ENCODE results near the gene AZIN2. TPM values are rescaled to one million over a fixed set of nuclear protein-coding genes. Genes with fewer than 3 reads are reported as not detected.

The AZIN2 gene
- total RNA-seq, 3 donors from 2014 or later = 1.9 to 11.8 (median 7.9) TPM

GRCh38 chr1:33127001-33127823 is 46.3 kb downstream of the AZIN2 start:
- DNase-seq (ENCODE audit: low spot score in 2 of 2) = peak; percentile 96 to 98
- TF ChIP-seq POLR2AphosphoS5 (IDR thresholded peaks at IDR 0.05) = peak; percentile 92 to 94 (median 93)
- peak; percentile 85 to 92 (median 91) for TF ChIP-seq CTCF (IDR thresholded peaks at IDR 0.05)
- TF ChIP-seq POLR2A (IDR thresholded peaks at IDR 0.05) = peak; percentile 44
- Histone ChIP-seq H3K4me1 (peaks cover 0 to 5% of the 10 kb centered on the region in 2 donors), H3K27me3 (no peaks in the 10 kb centered on the region), H3K36me3 (no peaks in the 10 kb centered on the region), H3K27ac (peak overlapping the region; percentile 88 to 91), H3K4me3 (peak overlapping the region; percentile 64 to 79 (median 76)), H3K9me3 (no peaks in the 10 kb centered on the region)
- intact Hi-C loops (cut with DNase I; ENCODE audit: low total_unique reads) = no loop called here

GRCh38 chr1:33128781-33129180 is 47.8 kb downstream of the AZIN2 start:
- no peak for DNase-seq (ENCODE audit: low spot score in 2 of 2)
- no peaks in the 10 kb centered on the region for H3K27me3 ChIP-seq

GRCh38 chr1:33130297-33130696 is 49.3 kb downstream of the AZIN2 start:
- Histone ChIP-seq H3K9me3 (no peaks in the 10 kb centered on the region), H3K4me3 (no peak overlapping the region), H3K27me3 (no peaks in the 10 kb centered on the region), H3K36me3 (no peaks in the 10 kb centered on the region), H3K27ac (no peak overlapping the region), H3K4me1 (peaks cover 0 to 5% of the 10 kb centered on the region in 2 donors)
- TF ChIP-seq POLR2AphosphoS5 (IDR thresholded peaks at IDR 0.05) = no peak
- TF ChIP-seq POLR2A (IDR thresholded peaks at IDR 0.05) = no peak
- TF ChIP-seq CTCF (IDR thresholded peaks at IDR 0.05) = no peak
- DNase-seq (ENCODE audit: low spot score in 2 of 2) = no peak
- intact Hi-C loops (cut with DNase I; ENCODE audit: low total_unique reads) = no loop called here

More at GRCh38 chr1:33128781-33129180, 47.8 kb downstream of the AZIN2 start:
- H3K36me3 ChIP-seq = no peaks in the 10 kb centered on the region
- H3K9me3 ChIP-seq = no peaks in the 10 kb centered on the region
- no peak for TF ChIP-seq POLR2A (IDR thresholded peaks at IDR 0.05)
- H3K4me1 ChIP-seq = peaks cover 0 to 5% of the 10 kb centered on the region in 2 donors
- H3K27ac ChIP-seq = no peak overlapping the region
- intact Hi-C loops (cut with DNase I; ENCODE audit: low total_unique reads) = loop anchor here (1.0 kb wide), 1 partner anchor 37 kb away; no protein-coding TSS in a partner anchor
- H3K4me3 ChIP-seq = no peak overlapping the region

- DNase-seq (ENCODE audit: low spot score in 2 of 2) = no peak
- Histone ChIP-seq H3K9me3 (no peaks in the 10 kb centered on the region), H3K4me1 (peaks cover 0 to 4% of the 10 kb centered on the region in 2 donors), H3K36me3 (no peaks in the 10 kb centered on the region), H3K27ac (no peak overlapping the region), H3K4me3 (no peak overlapping the region), H3K27me3 (no peaks in the 10 kb centered on the region)
- no peak for TF ChIP-seq POLR2AphosphoS5 (IDR thresholded peaks at IDR 0.05)
- no peak for TF ChIP-seq POLR2A (IDR thresholded peaks at IDR 0.05)
- no peak for TF ChIP-seq CTCF (IDR thresholded peaks at IDR 0.05)
- intact Hi-C loops (cut with DNase I; ENCODE audit: low total_unique reads) = no loop called here
These were observed 50.2 kb downstream of the AZIN2 start for GRCh38 chr1:33131191-33131590.

GRCh38 chr1:33132549-33132948 is 51.6 kb downstream of the AZIN2 start:
- TF ChIP-seq POLR2A (IDR thresholded peaks at IDR 0.05) = no peak
- TF ChIP-seq POLR2AphosphoS5 (IDR thresholded peaks at IDR 0.05) = no peak
- TF ChIP-seq CTCF (IDR thresholded peaks at IDR 0.05) = no peak
- intact Hi-C loops (cut with DNase I; ENCODE audit: low total_unique reads) = no loop called here

More at GRCh38 chr1:33132549-33132948, 51.6 kb downstream of the AZIN2 start:
- Histone ChIP-seq H3K4me1 (no peaks in the 10 kb centered on the region), H3K27me3 (no peaks in the 10 kb centered on the region), H3K4me3 (no peak overlapping the region), H3K9me3 (no peaks in the 10 kb centered on the region), H3K36me3 (no peaks in the 10 kb centered on the region), H3K27ac (no peak overlapping the region)
- DNase-seq (ENCODE audit: low spot score in 2 of 2) = no peak
